GM19455 (cell line): ENCODE measurements around the gene RNU1-1.
"Not testable (repeated sequence)": the region's sequence is repeated elsewhere in the genome, so short reads cannot be mapped to it uniquely, and the experiment has no call there.

Experiments used
- ATAC-seq: cut with Tn5 transposase; IDR thresholded peaks from one replicate; pipeline ENCODE4 v1.9.1; 2021; ENCODE audit not compliant: unreplicated experiment

RNU1-1 gene

DNA sequence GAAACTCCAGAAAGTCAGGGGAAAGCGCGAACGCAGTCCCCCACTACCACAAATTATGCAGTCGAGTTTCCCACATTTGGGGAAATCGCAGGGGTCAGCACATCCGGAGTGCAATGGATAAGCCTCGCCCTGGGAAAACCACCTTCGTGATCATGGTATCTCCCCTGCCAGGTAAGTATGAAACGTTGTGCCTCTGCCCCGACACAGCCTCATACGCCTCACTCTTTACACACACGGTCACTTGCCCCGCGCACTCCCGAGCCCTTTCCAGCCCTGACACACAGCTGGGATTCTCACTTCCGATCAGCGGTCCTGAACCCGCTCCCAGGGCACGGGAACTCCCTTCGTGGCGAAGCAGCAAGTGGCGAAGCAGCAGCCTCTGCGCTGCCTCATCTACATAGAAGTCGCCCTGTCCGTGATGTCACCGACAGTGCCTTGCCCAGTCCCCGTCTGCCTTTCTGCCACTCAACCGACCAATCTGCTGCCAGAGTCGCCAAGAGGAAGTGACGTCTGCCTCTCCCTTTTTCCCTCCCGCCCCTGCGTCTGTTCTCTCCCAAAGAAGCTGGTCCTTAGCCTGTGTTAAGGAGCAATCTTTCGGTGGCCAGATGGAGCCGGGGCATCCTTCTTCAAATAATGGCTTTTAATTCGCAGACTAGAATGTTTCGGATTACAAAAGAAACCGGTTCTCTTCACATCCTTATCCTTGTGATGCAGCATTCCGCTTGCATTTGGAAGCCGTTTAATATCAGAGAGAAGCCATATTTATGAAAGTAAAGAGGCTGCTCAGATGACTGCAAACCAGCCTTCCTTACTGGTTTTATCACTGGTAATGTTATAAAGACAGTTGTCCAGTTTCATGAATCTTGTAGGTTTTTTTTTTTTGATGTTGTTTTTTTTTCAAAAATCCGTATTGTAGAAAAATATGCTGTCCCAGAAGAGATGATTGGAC lies at the start of gene RNU1-1:
RNU1-1 (minus strand) TSS at position 179 of the 949 bp plus-strand sequence.
- ATAC-seq: not testable (repeated sequence)

DNA sequence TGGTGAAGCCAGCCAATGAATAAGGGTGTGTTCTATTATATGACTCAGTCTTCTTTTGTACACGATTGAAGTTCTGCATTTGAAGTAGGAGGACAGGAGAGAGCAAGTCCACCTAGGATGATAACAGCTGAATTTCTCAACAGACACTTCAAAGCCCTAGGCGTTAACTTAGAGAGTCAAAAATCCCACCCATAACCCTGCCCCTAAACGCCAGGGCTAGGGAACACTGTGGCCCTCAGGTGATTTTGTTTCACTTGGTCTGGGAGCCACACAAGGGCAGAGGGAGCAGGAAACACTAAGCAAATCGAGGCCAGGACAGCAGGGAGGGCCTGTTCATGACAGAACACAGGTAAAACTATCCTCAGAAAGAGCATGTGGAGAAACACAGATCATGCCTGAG lies 47.0 kb upstream of the RNU1-1 start:
- ATAC-seq: not testable (repeated sequence)

DNA sequence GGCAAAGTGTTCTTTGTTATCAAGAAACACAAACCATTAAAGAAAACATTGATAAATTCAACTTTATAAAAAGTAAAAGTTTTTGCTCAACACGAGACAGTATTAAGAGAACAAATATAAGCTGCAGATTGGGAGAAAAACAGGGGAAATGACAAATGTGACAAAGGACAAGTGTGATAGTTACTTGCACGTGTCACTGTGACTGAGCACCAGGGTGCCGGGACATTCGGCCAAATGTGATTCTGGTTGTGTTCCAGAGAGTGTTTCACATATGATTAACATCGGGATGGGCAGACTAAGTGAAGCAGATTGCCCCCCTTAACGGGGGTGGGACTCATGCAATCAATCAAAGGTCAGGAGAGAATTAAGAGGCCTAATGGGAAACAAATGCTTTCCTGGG lies 46.4 kb upstream of the RNU1-1 start:
- ATAC-seq: not testable (repeated sequence)

DNA sequence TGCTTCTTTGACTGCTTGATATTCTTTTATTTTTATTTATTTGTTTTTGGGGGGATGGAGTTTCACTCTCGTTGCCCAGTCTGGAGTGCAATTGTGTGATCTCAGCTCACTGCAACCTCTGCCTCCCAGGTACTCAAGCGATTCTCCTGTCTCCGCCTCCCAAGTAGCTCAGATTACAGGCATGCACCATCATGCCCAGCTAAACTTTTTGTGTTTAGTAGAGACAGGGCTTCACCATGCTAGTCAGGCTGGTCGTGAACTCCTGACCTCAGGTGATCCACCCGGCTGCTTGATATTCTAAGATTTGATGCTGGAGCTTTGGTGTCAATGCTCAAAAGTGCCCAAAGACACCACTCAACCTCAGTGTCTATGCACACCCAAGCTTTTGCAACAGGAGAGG lies 45.6 kb upstream of the RNU1-1 start:
- ATAC-seq: not testable (repeated sequence)

DNA sequence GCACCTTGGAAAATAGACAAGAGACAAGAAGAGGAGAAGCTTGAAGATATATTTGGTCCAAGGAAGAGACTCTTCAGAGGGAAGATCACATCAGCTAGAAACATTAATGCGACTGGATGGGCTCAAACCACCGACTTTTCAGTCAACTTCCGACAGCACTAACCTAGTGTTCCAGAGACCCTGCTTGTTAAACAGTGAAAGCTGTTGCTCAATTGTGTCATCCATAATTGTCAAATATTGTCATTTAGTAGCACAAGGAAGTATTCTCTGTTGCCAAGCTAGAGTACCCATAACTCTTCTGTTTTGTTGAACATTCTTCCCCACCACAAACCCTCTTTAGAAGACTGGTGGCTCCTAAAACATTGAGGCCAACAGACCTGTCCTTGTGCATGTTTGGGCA lies 42.9 kb upstream of the RNU1-1 start:
- ATAC-seq: not testable (repeated sequence)

DNA sequence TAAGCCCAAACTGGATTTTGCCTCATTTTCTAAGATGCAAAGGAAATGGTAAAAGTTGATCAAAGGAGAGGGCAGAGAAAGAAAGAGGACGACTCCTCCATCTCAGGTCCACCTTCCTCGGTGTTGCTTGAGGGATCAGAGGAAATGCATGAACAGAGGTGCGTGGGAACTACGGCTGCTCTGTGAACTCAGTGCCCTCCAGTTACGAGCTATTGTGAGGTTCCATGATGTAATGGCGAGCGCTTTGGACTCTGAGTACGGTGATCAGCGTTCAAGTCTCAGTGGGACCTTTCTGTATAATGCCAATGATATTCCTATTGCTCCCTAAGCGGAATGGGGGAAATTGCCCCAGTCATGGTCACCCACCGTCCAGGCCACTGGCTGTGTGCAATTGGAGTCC lies 39.2 kb upstream of the RNU1-1 start:
- not testable (repeated sequence) for ATAC-seq

DNA sequence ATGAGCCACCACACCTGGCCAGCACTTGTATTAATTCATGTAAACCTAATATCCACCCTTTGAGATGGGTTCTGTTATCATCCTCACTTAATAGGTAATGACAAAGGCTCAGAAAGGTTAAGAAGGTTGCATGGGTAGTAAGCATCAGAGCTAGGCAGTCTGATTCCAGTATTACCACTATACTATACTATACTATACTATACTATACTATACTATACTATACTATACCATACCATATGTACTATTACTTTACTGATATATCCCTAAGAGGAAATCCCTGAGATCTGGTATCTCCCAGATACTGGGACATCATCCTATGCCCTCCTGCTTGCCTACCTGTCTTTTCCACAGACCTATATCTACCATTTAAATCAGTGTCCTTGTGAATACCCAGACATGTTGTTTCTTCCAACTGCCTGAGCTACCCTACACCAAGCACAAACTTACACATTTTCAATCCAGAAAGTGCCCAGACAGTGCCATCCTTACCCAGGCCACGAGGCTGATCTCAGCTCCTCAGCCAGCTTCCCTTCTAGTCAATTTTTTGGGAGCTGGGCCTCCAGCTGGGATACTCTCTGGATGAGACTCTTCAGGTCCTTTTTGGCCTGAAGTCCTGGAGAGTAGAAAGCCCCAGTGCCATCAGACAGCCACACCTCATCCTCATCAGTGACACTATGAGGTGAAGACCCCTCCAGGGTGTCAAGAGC lies 36.3 kb upstream of the RNU1-1 start:
- not testable (repeated sequence) for ATAC-seq

DNA sequence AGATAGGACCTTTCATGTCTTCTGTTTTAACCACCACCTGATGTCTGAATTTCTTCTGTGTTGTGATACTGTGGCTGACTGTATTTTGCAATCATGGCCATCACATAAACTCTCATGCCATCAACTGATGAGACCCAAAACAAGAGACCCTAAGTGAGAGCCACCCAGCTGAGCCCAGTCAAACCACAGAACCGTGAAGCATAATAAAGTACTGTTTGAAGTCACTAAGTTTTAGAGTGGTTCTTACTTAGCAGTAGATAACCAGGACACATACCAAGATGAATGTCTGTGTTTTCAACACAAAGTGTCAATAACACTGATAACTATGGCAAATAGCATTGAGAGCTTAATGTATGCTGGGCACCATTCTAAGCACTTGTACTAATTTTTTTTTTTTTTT lies 35.5 kb upstream of the RNU1-1 start:
- ATAC-seq: not testable (repeated sequence)

DNA sequence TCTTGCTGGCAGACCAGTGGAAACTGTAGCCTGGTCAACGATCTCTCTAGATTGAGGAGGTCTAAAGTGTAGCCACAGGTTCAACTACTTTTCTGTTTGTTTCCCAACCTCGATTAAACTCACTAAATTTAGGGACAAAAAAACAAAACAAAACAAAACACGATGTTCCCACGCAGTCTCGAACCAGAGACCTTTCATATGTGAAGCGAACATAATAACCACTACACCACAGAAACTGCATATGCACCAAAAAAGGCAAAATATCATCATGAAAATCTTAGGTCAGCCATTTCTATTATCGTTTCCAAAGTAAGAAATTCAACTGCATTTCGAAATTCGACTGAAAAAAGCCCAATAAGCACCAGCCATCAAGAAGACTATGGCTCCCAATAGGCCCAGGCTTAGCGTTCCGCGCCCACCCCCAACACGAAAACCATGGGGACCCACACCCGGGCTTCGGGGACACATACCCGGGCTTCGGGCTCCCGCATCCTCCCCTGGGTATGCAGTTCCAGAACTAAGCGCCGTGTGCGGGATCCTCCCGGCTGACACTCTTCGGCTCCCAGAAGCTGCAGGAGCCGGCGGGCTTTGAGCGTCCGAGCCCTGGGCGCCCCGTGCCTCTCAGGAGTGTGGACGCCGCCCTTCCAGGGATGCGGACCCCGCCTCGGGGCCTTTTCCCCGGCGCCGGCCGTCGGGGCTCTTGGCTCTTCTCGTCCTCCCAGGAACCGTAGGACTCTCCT lies 33.6 kb upstream of the RNU1-1 start:
- ATAC-seq: not testable (repeated sequence)

DNA sequence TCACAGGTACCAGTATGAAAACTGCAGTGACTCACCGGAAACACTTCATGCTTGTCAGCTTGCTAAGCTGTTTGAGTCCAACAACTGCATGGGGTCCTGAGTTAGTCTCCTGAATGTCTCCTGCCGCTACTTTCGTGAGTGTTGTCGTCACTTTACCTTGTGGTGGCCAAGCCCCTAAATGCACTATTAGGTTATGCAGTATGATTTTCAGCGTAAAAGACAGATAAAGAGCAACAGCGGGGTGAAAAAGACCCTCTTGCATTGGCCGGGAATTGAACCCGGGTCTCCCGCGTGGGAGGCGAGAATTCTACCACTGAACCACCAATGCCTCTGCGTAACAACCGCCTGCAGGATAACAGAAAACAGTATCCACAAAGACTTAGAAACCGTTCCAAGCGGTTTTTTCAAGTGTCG lies 31.6 kb upstream of the RNU1-1 start:
- ATAC-seq: not testable (repeated sequence)

DNA sequence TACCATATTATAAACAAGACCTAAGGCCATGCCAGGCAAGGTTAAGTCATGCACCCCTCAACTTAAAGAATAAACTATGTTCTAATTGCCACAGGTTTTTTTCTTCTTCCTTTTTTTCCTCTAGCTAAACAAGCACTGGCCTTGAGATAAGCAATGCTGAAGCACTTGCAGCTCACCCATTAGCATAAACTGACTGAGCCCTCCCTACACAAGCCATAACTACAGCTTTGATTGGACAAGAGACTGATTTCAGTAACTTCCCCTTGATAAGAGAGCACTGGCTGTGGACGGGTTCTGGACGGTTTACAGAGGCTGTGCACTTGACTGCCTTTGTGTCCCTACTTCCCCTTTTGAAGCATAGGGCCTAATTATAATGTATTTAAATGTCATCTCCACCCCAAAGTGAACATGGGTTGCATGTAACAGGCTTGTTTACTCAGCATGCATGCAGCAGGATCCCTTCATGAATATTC lies 26.4 kb upstream of the RNU1-1 start:
- not testable (repeated sequence) for ATAC-seq

DNA sequence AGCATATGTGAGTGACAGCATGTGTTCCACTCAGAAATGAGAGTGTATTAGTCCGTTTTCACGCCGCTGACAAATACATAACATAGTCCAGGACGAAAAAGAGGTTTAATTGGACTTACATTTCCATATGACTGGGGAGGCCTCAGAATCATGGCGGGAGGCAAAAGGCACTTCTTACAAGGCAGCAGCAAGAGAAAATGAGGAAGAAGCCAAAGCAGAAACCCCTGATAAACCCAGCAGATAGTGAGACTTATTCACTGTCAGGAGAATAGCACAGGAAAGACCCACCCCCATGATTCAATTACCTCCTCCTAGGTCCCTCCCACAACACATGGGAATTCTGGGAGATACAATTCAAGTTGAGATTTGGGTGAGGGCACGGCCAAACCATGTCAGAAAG lies 23.4 kb upstream of the RNU1-1 start:
- ATAC-seq: not testable (repeated sequence)

DNA sequence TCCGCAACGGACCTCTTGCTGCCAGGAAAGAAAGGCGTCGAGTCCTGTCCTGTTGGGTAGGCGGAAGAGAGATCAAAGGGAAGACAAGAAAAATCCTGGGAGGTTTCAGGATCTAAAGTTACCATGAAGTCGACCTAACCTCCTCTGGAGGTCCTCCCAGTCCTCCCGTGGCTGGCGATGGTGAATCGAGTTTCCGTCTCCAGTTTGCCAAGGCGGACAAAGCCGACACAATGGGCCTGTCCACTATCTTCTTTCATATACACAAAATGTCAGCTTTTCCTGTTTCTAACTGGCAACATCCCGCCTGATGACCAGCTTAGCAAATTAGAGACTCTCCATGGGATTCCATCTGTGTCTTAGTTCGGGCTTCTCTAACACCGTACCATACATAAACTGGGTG lies 22.7 kb upstream of the RNU1-1 start:
- not testable (repeated sequence) for ATAC-seq

DNA sequence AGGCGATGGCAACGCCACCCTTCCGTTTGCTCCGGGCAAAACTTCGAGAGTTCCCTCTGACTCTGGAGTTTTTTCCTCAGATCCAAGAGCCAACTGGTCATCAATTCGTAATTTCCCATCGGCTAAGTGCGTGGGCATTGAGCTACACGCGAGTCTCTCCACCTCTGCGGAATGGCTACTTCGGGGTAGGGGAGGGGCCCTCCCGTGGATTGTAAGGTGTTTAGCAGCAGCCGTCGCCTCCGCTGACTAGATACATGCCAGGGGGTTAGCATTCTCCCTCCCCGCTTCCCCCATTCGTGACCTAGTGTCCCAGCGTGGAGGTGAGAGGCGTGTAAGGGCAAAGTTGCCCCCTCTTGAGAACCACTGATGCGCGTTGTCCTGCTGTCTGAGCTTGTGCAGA lies 21.8 kb upstream of the RNU1-1 start:
- ATAC-seq: not testable (repeated sequence)

DNA sequence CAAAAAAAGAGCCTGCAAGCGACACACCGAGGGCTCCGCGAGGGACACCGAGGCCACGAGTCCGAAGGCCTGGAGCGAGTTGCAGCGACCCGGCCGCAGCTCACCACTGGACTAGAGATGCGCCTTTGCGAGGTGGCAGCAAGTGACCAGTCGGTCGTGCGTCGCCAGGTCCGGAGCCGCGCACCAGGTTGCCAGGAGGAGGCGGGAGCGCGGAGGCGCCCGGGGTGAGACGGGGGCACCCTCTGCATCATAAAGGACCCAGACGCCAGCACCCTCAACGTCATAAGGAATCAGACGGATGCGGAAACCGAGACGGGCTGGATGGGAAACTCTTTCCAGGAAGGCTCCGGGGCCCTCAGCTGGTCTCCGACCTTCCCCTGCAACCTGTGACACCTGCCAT lies 21.4 kb upstream of the RNU1-1 start:
- ATAC-seq: not testable (repeated sequence)

DNA sequence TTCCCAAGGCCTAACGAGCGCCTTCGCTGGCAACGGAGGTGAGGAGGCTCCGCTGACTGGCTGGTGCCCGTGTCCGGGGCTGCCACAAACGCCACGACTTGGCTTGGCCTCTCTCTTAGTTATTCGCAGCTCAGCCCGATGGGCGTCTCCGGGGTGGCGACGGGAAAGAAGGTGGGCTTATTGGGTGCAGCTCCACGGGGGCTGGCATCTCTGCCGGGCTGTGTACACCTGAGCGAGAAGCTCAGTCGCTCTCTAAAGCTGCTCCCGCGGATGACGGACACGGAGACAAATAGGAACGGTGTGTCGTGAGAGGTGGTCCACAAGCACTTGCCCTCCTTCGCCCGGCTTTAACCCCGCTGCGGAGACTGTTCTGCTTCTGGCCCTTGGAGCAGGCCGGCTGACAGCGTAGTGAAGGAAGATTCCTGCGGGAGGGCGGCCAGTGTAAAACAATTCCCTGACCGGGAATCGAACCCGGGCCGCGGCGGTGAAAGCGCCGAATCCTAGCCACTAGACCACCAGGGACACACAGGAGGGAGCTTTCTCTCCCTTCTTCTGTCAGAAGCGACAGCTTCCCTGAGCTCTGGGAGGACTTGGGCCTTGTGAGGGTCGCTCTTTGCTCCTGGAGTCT lies 20.9 kb upstream of the RNU1-1 start:
- not testable (repeated sequence) for ATAC-seq

DNA sequence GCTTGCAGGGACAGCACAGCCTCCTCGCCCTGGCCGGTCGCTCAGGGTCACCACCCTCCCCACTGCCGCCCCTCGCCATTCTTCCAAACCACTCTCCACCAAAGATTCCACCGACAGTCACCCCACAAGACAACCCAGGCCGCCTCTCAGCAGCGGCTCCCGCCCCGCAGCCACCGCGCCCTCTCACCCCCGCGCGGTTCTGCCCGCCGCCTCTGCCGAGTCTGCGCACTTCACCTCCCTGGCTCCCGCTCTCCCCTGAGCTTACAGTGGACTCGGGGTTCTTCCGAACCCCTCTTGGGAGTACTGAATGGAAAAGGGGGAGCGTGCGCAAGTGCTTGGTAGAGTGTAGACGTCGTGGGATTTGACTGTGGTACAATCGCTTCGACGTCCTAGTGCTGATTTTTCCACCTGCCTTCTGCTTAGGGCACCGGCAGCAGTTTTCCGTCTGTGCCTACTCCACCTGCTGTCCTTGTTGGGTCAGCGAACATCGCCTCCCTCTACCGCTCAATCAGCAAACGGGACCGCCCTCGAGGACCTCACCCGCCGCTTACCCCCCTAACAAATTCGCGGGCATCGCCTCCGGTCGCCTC lies 20.2 kb upstream of the RNU1-1 start:
- not testable (repeated sequence) for ATAC-seq

DNA sequence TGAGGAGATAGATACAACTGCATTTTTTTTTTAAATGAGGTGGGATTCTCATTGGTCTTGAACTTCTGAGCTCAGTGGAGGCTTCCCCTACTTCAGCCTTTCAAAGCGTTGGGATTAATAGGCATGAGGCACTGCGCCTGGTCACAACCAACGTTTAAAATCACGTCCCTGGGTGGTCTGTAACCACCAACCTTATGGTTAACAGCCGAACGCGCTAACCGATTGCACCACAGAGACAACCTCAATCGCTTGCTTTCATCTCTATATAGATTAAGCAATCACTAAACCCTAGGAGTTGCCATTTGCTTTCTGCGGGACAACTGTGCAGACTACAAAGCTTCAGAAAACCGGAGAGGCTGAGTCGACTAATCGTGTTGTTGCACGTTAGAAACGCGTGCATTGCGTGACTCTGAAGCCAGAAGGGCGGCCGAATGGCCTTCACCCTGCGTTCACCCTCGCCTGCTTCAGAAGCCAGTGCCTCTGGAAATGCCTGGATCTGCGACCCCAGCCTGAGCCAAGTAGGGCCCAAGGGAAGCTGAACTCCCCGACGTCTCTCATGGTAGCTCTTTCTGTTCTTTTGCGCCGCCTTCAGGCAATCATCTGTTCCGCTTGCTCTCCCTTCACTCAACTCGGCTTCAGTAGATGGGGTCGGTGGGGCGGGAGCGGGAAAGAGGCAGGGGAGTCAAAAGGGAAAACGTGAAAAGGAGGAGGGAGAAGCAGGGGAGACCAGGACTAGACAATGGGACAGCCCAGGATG lies 18.3 kb upstream of the RNU1-1 start:
- ATAC-seq: not testable (repeated sequence)

DNA sequence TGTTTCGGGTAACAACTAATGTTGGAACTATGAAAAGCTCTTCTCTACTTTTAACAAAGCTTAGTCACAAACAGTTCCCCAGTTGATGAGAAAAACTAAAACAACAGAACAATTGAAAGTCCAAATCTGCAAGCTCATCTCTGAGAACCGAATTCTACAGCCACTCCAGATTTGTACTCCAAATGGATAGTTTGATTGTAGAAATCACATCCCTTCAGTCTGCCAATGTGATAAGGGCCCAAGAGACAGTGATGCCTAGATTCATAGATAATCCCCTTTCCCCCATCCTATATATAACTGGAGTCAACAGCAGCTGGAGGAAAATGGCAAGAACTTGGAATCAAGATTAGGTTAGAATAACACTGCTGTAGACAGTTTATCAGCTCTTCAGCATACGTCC lies 14.3 kb upstream of the RNU1-1 start:
- not testable (repeated sequence) for ATAC-seq
